ENCODE measurements around the gene ADAMTS3.

ADAMTS3 gene

GRCh38 chr4:72351521-72351920 lies 217.5 kb downstream of the ADAMTS3 start:
- no peak for DNase-seq (ENCODE audit: low read depth in 3 of 3)

DNA sequence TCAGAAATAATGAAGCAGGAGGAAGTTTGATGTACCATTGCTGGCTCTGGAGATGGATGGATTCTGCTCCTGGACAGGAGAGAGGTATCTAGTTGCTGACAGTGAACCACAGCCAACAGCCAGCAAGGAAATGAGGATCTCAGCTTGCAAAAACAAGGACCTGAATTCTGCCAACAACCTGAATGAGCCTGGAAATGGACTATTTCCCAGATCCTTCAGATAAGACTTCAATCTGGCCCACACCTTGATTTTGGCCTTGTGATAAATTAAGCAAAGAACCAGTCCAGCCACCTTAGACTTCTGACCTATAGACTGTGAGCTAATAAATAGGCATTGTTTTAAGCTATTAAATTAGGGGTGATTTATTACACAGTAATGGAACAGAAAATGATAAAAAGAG lies 220.3 kb downstream of the ADAMTS3 start:
- no peak for DNase-seq (ENCODE audit: low read depth in 3 of 3)

DNA sequence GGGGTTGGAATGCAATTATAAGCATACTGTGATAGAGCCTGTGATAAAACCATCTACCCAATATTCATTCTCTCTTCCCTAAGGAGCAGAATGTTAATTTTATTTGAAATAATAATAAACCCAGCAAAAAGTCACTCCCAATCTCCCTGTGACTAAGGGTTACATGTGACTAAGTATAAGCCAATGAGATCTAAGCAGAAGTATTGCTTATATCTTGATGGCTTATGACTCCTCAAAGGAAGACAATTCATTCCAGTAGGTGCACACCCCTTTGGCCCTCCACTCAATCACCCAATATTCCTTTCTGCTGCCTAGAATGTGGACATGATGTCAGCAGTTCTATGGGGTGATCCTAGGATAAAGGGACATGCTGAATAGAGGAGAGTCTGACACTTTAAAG lies 224.6 kb downstream of the ADAMTS3 start:
- DNase-seq (ENCODE audit: low read depth in 3 of 3): no peak

GRCh38 chr4:72341432-72341820 lies 227.6 kb downstream of the ADAMTS3 start:
- no peak for DNase-seq (ENCODE audit: low read depth in 3 of 3)

DNA sequence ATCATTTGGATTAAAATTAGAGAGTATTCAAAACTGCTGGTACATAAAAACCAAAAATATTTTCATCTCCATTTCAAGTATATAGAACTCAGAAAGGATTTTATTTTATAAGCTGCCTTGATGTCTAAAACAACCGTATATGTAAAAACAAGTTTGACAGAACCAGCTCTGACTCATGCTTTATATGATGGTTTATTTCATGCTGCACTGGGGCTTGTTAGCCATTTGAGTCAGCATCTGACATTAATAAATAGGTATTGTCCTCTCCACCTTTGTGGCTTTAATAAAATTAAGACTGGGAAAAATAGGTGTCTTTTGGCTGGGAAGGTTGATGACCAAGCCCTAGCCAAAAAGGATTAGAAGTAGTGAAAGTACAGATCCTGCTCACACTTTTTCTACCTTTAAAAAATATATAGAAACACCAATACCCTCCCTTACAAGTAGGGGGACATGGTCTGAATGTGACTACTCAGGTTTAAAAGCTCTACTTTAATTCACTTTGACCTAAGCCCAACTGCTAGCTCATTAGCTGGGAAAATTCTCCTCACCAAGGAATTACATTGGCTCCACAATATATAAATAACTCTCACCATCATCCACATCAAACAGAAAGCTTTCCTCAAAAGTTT lies 228.1 kb downstream of the ADAMTS3 start:
- no peak for DNase-seq (ENCODE audit: low read depth in 3 of 3)

- no peak for DNase-seq (ENCODE audit: low read depth in 3 of 3)
These were observed 231.0 kb downstream of the ADAMTS3 start for GRCh38 chr4:72338060-72338459.

GRCh38 chr4:72330381-72330780 lies 238.6 kb downstream of the ADAMTS3 start:
- DNase-seq (ENCODE audit: low read depth in 3 of 3): no peak

DNA sequence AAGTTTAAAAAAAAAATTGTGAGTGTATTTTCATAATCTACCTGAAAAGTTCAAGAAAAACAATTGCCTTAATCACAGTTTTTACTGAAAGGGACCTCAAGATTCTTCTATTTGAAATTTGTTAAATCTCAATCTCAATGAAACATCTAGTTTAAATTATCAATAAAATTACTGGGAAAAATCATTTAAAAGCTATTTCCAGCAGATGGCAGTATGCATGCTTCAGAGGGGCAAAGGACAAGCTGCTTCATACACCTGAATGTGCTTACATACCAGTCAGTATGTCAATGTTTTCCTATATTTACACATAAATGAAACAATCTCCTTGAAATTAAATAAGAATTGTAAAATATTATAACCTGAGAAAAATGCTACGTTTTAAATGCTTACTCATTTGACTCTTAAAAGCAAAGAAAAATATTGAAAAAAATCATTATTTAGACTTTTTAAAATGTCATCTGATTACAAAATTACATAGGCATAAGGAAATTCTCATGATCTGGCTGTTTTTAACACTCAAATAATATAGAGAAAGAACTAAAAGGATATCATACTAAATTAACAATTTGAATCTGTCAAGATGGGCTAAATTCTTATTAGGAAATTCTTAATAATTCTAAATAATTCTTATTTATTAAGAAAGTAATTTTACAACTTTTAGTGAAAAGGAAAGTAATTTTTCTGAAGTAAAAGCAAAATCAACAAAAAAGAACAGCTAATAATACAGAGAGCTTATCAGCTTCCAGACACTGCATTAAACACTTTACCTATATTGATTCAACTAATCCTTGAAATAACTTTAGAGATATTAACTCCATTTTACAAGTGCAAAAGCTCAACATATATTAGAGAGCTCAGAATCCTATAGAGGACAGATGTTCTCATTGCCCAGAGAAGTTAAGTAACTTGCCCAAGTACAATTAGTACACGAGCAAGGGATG lies 242.1 kb downstream of the ADAMTS3 start:
- no peak for DNase-seq (ENCODE audit: low read depth in 3 of 3)

DNA sequence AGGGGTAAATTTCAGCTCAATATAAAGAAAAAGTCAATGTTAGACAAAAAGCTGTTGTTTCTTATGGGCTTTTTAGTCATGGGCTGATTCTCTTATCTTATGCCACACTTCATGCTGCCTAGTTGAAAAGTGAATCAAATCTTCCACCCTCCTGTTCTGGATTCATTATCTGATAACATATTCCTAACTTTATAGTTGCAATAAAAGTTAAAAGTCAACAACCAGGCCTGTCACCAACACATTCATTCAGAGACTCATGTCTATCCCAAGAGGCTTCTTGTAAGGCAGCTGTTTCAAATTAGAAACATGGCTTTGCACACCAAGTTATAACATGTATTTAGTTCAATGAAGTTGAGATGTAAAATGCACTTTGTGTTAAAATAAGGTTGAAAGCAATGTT lies 243.8 kb downstream of the ADAMTS3 start:
- DNase-seq (ENCODE audit: low read depth in 3 of 3): no peak

DNA sequence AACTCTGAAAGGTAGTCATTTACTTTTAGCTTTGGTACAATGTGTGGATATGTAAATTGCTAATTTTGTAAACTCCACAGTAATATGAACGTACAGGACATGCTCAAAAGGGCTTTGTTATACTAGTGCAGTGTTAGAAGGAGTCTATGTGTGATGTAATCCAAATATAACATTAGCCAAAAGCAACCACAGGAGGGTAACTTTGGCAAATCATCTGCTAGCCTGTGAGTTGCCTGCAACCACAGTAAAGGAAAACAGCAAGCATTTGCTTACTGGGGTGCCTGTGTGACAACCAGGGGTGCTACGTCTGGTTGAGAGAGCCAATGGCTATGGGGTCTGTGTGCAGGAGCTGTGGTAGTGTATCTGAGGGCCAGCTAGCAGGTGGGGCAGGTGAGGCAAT lies 245.8 kb downstream of the ADAMTS3 start:
- DNase-seq (ENCODE audit: low read depth in 3 of 3): no peak

- no peak for DNase-seq (ENCODE audit: low read depth in 3 of 3)
These were observed 248.6 kb downstream of the ADAMTS3 start for GRCh38 chr4:72320223-72320948.

GRCh38 chr4:72319601-72320021 lies 249.4 kb downstream of the ADAMTS3 start:
- no peak for DNase-seq (ENCODE audit: low read depth in 3 of 3)

DNA sequence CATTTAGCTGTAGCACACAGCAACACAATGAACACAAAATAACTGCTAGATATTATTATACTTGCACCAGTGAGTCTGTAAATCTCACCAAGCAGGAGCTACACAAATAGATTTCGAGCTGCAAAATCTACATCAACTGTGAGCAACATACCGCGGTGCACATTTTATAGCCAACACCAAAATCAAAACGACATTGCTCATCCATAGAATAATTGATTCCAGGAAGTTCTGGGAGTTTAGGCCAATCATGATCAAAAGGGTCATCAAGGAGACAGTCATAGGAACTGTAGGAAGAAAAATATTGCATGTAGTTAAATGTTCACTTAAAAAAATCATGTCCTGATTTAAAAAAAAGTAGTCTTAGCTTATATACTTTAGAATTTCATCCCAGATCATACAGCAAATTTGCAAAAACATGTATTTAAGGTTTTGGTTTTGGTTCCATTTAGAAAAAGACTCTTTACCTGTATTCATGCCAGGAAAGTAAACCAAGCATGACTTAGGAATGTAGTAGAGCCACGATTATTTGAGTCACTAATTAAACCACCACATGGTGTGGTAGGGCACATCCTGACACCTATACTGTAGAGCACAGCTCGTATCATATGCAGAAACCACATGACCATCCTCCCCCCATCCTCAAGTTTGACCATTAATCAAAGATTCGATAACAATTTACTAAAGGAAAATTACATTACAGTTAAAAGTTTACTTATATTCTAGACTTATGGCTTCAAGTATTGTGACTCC lies 250.4 kb downstream of the ADAMTS3 start:
- no peak for DNase-seq (ENCODE audit: low read depth in 3 of 3)

- no peak for DNase-seq (ENCODE audit: low read depth in 3 of 3)
These were observed 254.2 kb downstream of the ADAMTS3 start for GRCh38 chr4:72314869-72315268.

- no peak for DNase-seq (ENCODE audit: low read depth in 3 of 3)
These were observed 255.9 kb downstream of the ADAMTS3 start for GRCh38 chr4:72313121-72313520.

- DNase-seq (ENCODE audit: low read depth in 3 of 3): no peak
These were observed 256.9 kb downstream of the ADAMTS3 start for GRCh38 chr4:72312032-72312650.

- no peak for DNase-seq (ENCODE audit: low read depth in 3 of 3)
These were observed 257.7 kb downstream of the ADAMTS3 start for GRCh38 chr4:72311291-72311690.

DNA sequence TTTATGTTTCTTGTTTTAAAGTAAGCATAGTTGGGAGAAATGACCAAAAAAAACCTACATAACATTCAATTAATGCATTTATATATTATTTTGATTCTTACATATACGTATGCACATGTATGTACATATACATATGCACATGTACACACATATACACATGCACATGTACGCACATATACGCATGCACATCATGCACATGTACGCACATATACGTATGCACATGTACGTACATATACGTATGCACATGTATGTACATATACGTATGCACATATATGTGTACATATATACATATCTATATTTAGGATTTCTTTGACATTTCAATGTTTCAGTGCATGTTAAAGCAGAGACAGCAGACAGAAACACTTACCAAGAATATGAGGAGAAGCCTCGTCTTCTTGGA lies 263.4 kb downstream of the ADAMTS3 start:
- no peak for DNase-seq (ENCODE audit: low read depth in 3 of 3)

GRCh38 chr4:72305080-72305479 lies 263.9 kb downstream of the ADAMTS3 start:
- no peak for DNase-seq (ENCODE audit: low read depth in 3 of 3)

GRCh38 chr4:72302981-72303704 lies 265.9 kb downstream of the ADAMTS3 start:
- peak in 2 of 3 experiments; percentile 4 to 11 for DNase-seq (ENCODE audit: low read depth in 3 of 3)

- DNase-seq (ENCODE audit: low read depth in 3 of 3): no peak
These were observed 267.3 kb downstream of the ADAMTS3 start for GRCh38 chr4:72301759-72302158.
